DOHH2 (cell line): ENCODE results near the gene PKD1L1.

ENCODE experiments used
- EZH2phosphoT487 ChIP-seq: fragments of 200-600 bp; sonication (generic); IDR thresholded peaks from 2 replicates; pipeline ENCODE4 v1.6.1; 2017; ENCODE audit warnings: borderline replicate concordance, mild to moderate bottlenecking, antibody characterized with exemption, low read length, moderate library complexity, mixed read lengths
- TF ChIP-seq, protein P1 (sequence below): fragments of 200-600 bp; sonication (generic); IDR thresholded peaks from one replicate; pipeline ENCODE4 v1.5.1; 2014; ENCODE audit warnings: antibody characterized with exemption, mild to moderate bottlenecking, low read depth, low read length; ENCODE audit not compliant: poor library complexity, severe bottlenecking

DNA sequence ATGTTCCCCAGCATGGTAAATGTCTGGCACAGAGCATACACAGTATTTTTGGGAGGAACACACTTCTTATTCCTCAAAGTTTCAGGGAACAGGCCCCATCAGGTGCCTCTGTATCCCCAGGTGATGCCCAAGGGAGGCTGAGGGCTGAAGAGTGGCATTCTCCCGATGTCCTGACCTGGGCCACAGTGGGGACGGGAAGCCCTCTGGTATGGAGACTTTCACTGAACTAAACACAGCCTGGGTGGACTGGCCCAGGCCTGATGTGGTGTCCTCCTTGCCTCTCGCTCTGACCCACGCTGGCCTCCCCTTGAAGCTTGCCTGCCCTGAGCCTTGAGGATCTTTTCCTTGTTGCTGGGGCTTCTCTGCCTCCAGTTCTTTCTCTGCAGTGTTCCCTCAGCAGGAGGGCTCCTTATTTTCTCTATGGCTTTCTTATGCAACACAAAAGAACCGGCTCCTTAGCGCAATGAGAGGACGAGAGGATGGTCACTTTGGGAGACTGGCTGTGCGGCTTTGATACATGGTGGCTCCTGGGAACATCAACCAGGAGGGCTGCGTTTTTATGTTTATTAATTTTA is 208.9 kb downstream of the PKD1L1 start:
- TF ChIP-seq, protein P1, sequence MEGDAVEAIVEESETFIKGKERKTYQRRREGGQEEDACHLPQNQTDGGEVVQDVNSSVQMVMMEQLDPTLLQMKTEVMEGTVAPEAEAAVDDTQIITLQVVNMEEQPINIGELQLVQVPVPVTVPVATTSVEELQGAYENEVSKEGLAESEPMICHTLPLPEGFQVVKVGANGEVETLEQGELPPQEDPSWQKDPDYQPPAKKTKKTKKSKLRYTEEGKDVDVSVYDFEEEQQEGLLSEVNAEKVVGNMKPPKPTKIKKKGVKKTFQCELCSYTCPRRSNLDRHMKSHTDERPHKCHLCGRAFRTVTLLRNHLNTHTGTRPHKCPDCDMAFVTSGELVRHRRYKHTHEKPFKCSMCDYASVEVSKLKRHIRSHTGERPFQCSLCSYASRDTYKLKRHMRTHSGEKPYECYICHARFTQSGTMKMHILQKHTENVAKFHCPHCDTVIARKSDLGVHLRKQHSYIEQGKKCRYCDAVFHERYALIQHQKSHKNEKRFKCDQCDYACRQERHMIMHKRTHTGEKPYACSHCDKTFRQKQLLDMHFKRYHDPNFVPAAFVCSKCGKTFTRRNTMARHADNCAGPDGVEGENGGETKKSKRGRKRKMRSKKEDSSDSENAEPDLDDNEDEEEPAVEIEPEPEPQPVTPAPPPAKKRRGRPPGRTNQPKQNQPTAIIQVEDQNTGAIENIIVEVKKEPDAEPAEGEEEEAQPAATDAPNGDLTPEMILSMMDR, result no peak
- no peak for TF ChIP-seq EZH2phosphoT487
